Bronchial epithelial cell (primary cell): ENCODE results near the gene SERGEF. TPM values are rescaled to one million over a fixed set of nuclear protein-coding genes. Genes with fewer than 3 reads are reported as not detected.
"Not testable (repeated sequence)": the region's sequence is repeated elsewhere in the genome, so short reads cannot be mapped to it uniquely, and the experiment has no call there.

Experiments
- DNase-seq: peaks from one replicate; pipeline ENCODE4 v3.0.0-alpha.2; 2010; ENCODE audit warnings: low read depth
- FAIRE-seq: peaks from 2 replicates; lab custom pipeline; 2011; peaks lifted over from hg19 to GRCh38; lab: Jason Lieb, UNC
- H3K27me3 ChIP-seq: 2 replicates; pipeline ENCODE4 v1.5.1; 2011; ENCODE audit warnings: low read length; ENCODE audit not compliant: control insufficient read depth, insufficient read depth
- H3K36me3 ChIP-seq: 2 replicates; pipeline ENCODE4 v1.5.1; 2011; ENCODE audit warnings: low read length; ENCODE audit not compliant: control insufficient read depth, insufficient read depth
- H3K4me3 ChIP-seq: 2 replicates; pipeline ENCODE4 v1.5.1; 2011; ENCODE audit warnings: mild to moderate bottlenecking, low read depth, low read length, control low read depth
- CTCF ChIP-seq: IDR thresholded peaks from 2 replicates; pipeline ENCODE4 v1.5.1; 2011; ENCODE audit warnings: mild to moderate bottlenecking, moderate library complexity, low read length, control low read depth, inconsistent platforms; ENCODE audit not compliant: insufficient read depth, severe bottlenecking
- total RNA-seq: library from RNA; depleted of rRNA; stranded (reverse); fragments of >200 nt; gene quantifications from 2 replicates; pipeline ENCODE4 v1.2.1, GENCODE V29; 2014

Gene SERGEF
- total RNA-seq, 1 donor from 2014 or later, result 29.2 TPM

GRCh38 chr11:18010121-18010670 is 2.7 kb downstream of the SERGEF start:
- peaks cover 3% of the 10 kb centered on the region for H3K36me3 ChIP-seq
- no peak for TF ChIP-seq CTCF
- FAIRE-seq, result no peak
- H3K27me3 ChIP-seq, result no peaks in the 10 kb centered on the region
- no peak overlapping the region for H3K4me3 ChIP-seq
- no peak for DNase-seq

- no peak overlapping the region for H3K4me3 ChIP-seq
- H3K27me3 ChIP-seq, result no peaks in the 10 kb centered on the region
- no peak for TF ChIP-seq CTCF
- DNase-seq, result no peak
- peaks cover 6% of the 10 kb centered on the region for H3K36me3 ChIP-seq
- no peak for FAIRE-seq
Measured at GRCh38 chr11:18005376-18006129, 7.3 kb downstream of the SERGEF start.

- peaks cover 6% of the 10 kb centered on the region for H3K36me3 ChIP-seq
- H3K27me3 ChIP-seq, result no peaks in the 10 kb centered on the region
- no peak for TF ChIP-seq CTCF
- H3K4me3 ChIP-seq, result no peak overlapping the region
- FAIRE-seq (no peak), DNase-seq (no peak)
Measured at GRCh38 chr11:18001191-18001590, 11.7 kb downstream of the SERGEF start.

GRCh38 chr11:18000760-18001159 is 12.1 kb downstream of the SERGEF start:
- DNase-seq, result no peak
- Histone ChIP-seq H3K4me3 (no peak overlapping the region), H3K36me3 (peaks cover 6% of the 10 kb centered on the region), H3K27me3 (no peaks in the 10 kb centered on the region)
- no peak for TF ChIP-seq CTCF
- no peak for FAIRE-seq

GRCh38 chr11:18000128-18000527 is 12.7 kb downstream of the SERGEF start:
- H3K36me3 ChIP-seq, DNase-seq, H3K4me3 ChIP-seq, FAIRE-seq, H3K27me3 ChIP-seq: not testable (repeated sequence)

- DNase-seq (peak; percentile 76), FAIRE-seq (no peak)
- peaks cover 2% of the 10 kb centered on the region for H3K36me3 ChIP-seq
- H3K27me3 ChIP-seq, result no peaks in the 10 kb centered on the region
- H3K4me3 ChIP-seq, result no peak overlapping the region
- TF ChIP-seq CTCF, result no peak
Measured at GRCh38 chr11:17992916-17993315, 19.9 kb downstream of the SERGEF start.
